GM12872 (cell line): Measurements from ENCODE around the gene LRRC8E.

Source experiments
- CTCF ChIP-seq: IDR thresholded peaks from 3 replicates; pipeline ENCODE4 v1.5.1; 2011; ENCODE audit warnings: low read depth, mild to moderate bottlenecking, low read length, moderate library complexity; ENCODE audit not compliant: insufficient read depth

Gene LRRC8E

GRCh38 chr19:7924651-7925170, 36.4 kb downstream of the LRRC8E start:
- no peak for TF ChIP-seq CTCF

DNA sequence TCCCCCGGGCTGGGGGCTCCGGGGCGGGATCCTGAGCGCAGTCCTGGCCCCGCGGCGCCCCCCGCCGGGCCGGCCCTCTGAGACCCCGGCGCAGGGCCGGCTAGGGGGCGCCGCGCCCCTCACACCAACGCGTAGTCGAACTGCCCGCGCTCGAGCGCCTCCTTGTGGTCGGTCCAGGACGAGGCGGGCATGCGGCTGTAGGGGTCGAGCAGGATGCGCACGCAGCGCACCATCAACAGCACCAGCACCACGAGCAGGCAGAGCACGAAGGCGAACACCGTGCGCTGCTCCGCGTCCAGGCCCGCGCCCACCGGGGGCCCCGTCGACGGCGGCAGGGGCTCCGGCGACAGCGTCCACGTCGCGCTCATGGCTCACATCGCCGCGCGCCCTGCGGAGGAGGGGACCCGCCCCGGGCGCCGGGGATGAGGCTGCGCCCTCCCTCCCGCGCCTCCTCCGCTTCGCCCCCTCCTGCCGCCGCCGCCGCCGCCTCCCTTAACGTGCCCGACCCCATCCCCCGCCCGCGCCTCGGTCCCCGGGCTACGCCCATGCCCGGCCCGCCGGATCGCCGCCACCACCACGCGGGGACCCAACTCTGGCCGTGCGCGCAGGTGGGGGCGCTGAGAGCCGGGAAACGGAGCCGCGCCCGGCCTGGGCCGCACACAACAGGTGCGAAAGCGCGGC, 37.0 kb downstream of the LRRC8E start:
- peak; percentile 88 for TF ChIP-seq CTCF

- TF ChIP-seq CTCF, result no peak
These were observed 37.9 kb downstream of the LRRC8E start, which contains the start of gene CTXN1 for GRCh38 chr19:7926021-7926726. Gene CTXN1 (minus strand): TSS chr19:7926135. CDS start chr19:7925538, 597 bp downstream.

GRCh38 chr19:7926727-7927604, 38.7 kb downstream of the LRRC8E start:
- no peak for TF ChIP-seq CTCF

DNA sequence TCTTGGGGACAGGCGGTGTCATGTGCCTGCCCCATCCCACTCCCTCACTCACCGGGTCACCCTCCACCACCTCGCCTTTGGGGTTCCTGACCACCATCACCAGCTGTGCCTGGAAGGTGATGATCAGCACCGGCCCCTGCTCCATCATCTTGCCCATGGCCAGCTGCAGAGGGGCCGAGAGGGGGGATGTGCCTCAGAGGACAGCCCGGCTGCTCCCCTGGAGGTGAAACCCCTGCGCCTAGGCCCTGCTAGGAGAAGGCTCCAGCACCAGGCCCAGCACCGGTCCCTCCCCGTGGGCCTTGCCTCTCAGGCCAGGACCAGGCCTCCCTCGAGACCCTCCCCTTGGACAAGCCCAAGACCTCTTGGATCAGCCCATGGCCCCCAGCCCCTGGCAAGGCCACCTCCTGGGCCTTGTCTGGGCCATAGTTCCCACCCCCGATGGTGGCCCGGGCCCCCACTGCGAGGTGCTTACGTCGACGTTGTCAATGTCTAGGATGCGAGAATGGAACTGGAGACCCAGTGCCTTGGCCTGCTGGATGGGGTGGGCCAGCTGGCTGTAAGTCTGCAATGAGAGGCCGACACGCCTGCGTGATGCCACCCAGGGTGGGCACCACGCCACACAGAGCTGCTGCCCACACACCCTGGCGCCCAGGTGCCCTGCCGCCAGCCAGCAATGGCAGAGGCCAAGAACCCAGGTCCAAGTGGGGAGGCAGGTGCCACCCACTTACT, 39.5 kb downstream of the LRRC8E start:
- TF ChIP-seq CTCF, result no peak

GRCh38 chr19:7928334-7928706, 40.0 kb downstream of the LRRC8E start:
- TF ChIP-seq CTCF, result no peak
